HepG2 (cell line): ENCODE measurements around the gene TBC1D16. TPM values are rescaled to one million over a fixed set of nuclear protein-coding genes. Genes with fewer than 3 reads are reported as not detected.

ENCODE experiments used
- CHCHD3 ChIP-seq: sonication (generic); formaldehyde crosslinking; IDR thresholded peaks from 2 replicates; pipeline ENCODE4 v1.8.0; 2022; ENCODE audit warnings: mild to moderate bottlenecking, missing genetic modification reagents, moderate library complexity
- FOXP4 ChIP-seq: sonication (generic); formaldehyde crosslinking; IDR thresholded peaks from 2 replicates; pipeline ENCODE4 v1.4.0; 2020; ENCODE audit warnings: missing genetic modification reagents
- GLI4 ChIP-seq: sonication (generic); formaldehyde crosslinking; IDR thresholded peaks from 2 replicates; pipeline ENCODE4 v1.5.1; 2020; ENCODE audit warnings: missing genetic modification reagents, mild to moderate bottlenecking, moderate library complexity, borderline replicate concordance
- HOMEZ ChIP-seq: IDR thresholded peaks from 2 replicates; pipeline ENCODE4 v1.6.1; 2016; ENCODE audit warnings: low read depth
- IRF1 ChIP-seq: sonication (generic); formaldehyde crosslinking; IDR thresholded peaks from 2 replicates; pipeline ENCODE4 v1.4.0; 2020; ENCODE audit warnings: low read depth, mild to moderate bottlenecking, missing genetic modification reagents
- NFKBIZ ChIP-seq: IDR thresholded peaks from 2 replicates; pipeline ENCODE4 v1.6.1; 2018; ENCODE audit warnings: missing genetic modification reagents, missing compliant biosample characterization
- PLRG1 ChIP-seq: fragments of 450-650 bp; conservative IDR thresholded peaks from 2 replicates; pipeline ENCODE4 v1.6.1; 2016
- TERF1 ChIP-seq: sonication (generic); formaldehyde crosslinking; IDR thresholded peaks from 2 replicates; pipeline ENCODE4 v1.8.0; 2022; ENCODE audit warnings: mild to moderate bottlenecking, missing genetic modification reagents, moderate library complexity
- THAP11 ChIP-seq: IDR thresholded peaks from 2 replicates; pipeline ENCODE4 v1.6.1; 2016; ENCODE audit warnings: missing biosample characterization, missing genetic modification reagents
- TMF1 ChIP-seq: sonication (generic); formaldehyde crosslinking; IDR thresholded peaks from 2 replicates; pipeline ENCODE4 v1.8.1; 2022; ENCODE audit warnings: low read depth, missing genetic modification reagents
- TOPORS ChIP-seq: sonication (generic); formaldehyde crosslinking; IDR thresholded peaks from 2 replicates; pipeline ENCODE4 v1.8.0; 2023; ENCODE audit warnings: mild to moderate bottlenecking, missing genetic modification reagents
- XBP1 ChIP-seq: sonication (generic); formaldehyde crosslinking; IDR thresholded peaks from 2 replicates; pipeline ENCODE4 v1.5.0; 2020; ENCODE audit warnings: missing genetic modification reagents
- ZNF230 ChIP-seq: sonication (generic); formaldehyde crosslinking; IDR thresholded peaks from 2 replicates; pipeline ENCODE4 v1.4.0; 2020; ENCODE audit warnings: mild to moderate bottlenecking, missing genetic modification reagents
- ZNF281 ChIP-seq: sonication (generic); formaldehyde crosslinking; IDR thresholded peaks from 2 replicates; pipeline ENCODE4 v1.4.0; 2020; ENCODE audit warnings: missing genetic modification reagents, borderline replicate concordance
- ZNF574 ChIP-seq: sonication (generic); formaldehyde crosslinking; IDR thresholded peaks from 2 replicates; pipeline ENCODE4 v1.4.0; 2020; ENCODE audit warnings: missing genetic modification reagents
- ZNF784 ChIP-seq: sonication (generic); formaldehyde crosslinking; IDR thresholded peaks from 2 replicates; pipeline ENCODE4 v1.5.1; 2020; ENCODE audit warnings: missing genetic modification reagents, mild to moderate bottlenecking, borderline replicate concordance
- polyA plus RNA-seq, 8 experiments: library from polyadenylated mRNA; depleted of rRNA in 3 of 8; stranded (reverse) in 7 of 8; unstranded in 1 of 8; fragments of >200 nt; fragmentation: Illumina TruSeq in 4 of 8; extraction: Trizol in 4 of 8; gene quantifications; 2 replicates each; pipeline versions ENCODE4 v1.2.1 to v1.2.3, GENCODE V29; 2011 to 2016; ENCODE audit warnings: low read depth in 4 of 8, missing spikeins in 1 of 8, mixed read lengths in 1 of 8; ENCODE audit not compliant: insufficient read depth in 1 of 8
- total RNA-seq, 5 experiments: library from RNA; depleted of rRNA; stranded (reverse); fragments of >200 nt; fragmentation: Illumina TruSeq; extraction: Trizol; gene quantifications; 2 replicates each; pipeline ENCODE4 v1.2.3, GENCODE V29; 2016; ENCODE audit warnings: low read depth in 1 of 5

Gene TBC1D16
- total and polyA plus RNA-seq, 2 of the 13 experiments (the other 11 are each of a cell fraction or from before 2014, with no cell fraction given) = 14.9 to 24.9 TPM

- TF ChIP-seq ZNF281 (0 out of 2 replicates have a peak, but pooled peaks have one; percentile 31), TERF1 (CRISPR knock-in tag) (no peak), TMF1 (CRISPR knock-in tag) (peak; percentile 87), FOXP4 (CRISPR knock-in tag) (no peak; the same call in 1 of the 2 replicates), IRF1 (no peak), ZNF784 (0 out of 2 replicates have a peak, but pooled peaks have one; percentile 42), NFKBIZ (no peak), TOPORS (CRISPR knock-in tag) (peak; percentile 63; the same call in 1 of the 2 replicates), THAP11 (CRISPR knock-in tag) (peak; percentile 56; the same call in 1 of the 2 replicates), CHCHD3 (CRISPR knock-in tag) (peak; percentile 28; the same call in 1 of the 2 replicates), ZNF230 (CRISPR knock-in tag) (no peak; the same call in 1 of the 2 replicates), HOMEZ (CRISPR knock-in tag) (no peak), ZNF574 (CRISPR knock-in tag) (peak; percentile 88), XBP1 (CRISPR knock-in tag) (no peak), GLI4 (CRISPR knock-in tag) (peak; percentile 82; the same call in 1 of the 2 replicates), PLRG1 (no peak)
Measured at GRCh38 chr17:80023481-80024205, 12.0 kb downstream of the TBC1D16 start (continued).
